Gastroesophageal sphincter (tissue), 3 donors: ENCODE measurements around the gene TCP11.

Experiments
- POLR2AphosphoS5 ChIP-seq: sonication (generic); formaldehyde crosslinking; IDR thresholded peaks from one replicate; pipeline ENCODE4 v1.6.1; 2017; ENCODE audit warnings: antibody characterized with exemption
- TF ChIP-seq, protein P1 (sequence below), 4 experiments: fragments of 200-600 bp in 2 of 4; fragments of 450-650 bp in 2 of 4; sonication (generic) in 1 of 4; IDR thresholded peaks; one replicate each; pipeline ENCODE4 v1.5.1; 2017 to 2019; ENCODE audit warnings: antibody characterized with exemption in 4 of 4, mild to moderate bottlenecking in 2 of 4, moderate library complexity in 2 of 4

DNA sequence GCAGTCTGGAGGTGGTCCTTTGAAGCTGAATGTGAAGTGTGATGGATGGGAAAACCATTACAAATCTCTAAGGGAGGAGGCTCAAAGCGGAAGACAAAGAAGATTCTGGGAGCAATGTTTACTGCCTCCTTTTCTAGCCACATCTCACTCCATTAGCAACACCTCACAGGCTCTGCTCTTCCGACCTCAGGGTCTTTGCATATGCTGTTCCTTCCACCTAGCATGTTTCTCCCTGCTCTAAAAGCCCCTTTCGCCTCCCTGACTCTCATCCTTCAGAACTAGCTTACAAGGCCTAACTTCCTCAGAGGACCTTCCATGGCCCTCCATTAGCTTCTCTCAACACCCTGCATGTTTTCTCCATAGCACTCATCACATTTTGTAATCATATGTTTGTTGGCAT is 4.6 kb upstream of the TCP11 start:
- TF ChIP-seq, protein P1, sequence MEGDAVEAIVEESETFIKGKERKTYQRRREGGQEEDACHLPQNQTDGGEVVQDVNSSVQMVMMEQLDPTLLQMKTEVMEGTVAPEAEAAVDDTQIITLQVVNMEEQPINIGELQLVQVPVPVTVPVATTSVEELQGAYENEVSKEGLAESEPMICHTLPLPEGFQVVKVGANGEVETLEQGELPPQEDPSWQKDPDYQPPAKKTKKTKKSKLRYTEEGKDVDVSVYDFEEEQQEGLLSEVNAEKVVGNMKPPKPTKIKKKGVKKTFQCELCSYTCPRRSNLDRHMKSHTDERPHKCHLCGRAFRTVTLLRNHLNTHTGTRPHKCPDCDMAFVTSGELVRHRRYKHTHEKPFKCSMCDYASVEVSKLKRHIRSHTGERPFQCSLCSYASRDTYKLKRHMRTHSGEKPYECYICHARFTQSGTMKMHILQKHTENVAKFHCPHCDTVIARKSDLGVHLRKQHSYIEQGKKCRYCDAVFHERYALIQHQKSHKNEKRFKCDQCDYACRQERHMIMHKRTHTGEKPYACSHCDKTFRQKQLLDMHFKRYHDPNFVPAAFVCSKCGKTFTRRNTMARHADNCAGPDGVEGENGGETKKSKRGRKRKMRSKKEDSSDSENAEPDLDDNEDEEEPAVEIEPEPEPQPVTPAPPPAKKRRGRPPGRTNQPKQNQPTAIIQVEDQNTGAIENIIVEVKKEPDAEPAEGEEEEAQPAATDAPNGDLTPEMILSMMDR (IDR thresholded peaks at IDR 0.05): no peak
- no peak for TF ChIP-seq POLR2AphosphoS5
